GM18861 (cell line): Measurements from ENCODE around the gene KNSTRN.
A peak's percentile ranks its signal among the peaks of the same experiment; 100 is the strongest.

ENCODE experiments used
- ATAC-seq: cut with Tn5 transposase; IDR thresholded peaks from one replicate; pipeline ENCODE4 v1.9.1; 2021; ENCODE audit not compliant: unreplicated experiment

Gene KNSTRN

DNA sequence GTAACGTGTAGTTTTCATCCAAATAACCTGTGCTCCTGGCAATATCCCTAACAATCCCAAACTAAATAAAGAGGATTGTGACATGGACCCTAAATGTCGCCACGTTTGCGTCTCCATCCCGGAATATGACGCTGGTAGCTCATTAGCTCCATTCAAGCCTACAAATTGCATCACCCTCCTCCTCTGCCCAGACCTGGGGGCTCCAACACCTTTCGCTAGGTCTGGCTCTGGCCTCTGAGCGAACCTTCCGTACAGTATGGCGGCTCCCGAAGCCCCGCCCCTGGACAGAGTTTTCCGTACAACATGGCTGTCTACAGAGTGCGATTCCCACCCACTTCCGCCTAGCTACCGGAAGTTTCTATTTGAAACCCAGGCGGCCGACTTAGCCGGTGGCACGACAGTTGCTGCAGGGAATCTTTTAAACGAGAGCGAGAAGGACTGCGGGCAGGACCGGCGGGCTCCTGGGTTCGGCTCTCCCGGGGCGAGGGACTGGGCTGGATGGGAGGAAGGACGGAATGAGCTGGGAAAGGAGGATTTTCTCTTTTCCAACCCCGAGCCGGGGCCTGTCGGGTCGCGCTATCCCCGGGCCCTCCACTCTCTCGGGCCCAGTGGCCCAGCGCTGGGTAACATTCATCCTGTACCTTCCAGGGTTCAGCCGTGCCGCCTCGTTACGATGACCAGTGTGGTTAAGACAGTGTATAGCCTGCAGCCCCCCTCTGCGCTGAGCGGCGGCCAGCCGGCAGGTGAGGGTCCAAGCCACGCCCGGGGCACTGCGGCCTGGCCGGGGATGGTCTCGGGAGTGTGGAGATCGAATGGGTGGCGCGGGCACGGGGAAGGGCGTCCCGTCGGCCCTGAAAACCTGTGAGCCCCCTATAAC, at the start of gene KNSTRN:
TSS of gene KNSTRN (plus strand) at position 142 of the 877 bp plus-strand sequence. CDS start at position 257, 115 bp downstream.
- peak; percentile 92 for ATAC-seq

- no peak for ATAC-seq
Observed at GRCh38 chr15:40333922-40334492, 48.5 kb upstream of the KNSTRN start.

DNA sequence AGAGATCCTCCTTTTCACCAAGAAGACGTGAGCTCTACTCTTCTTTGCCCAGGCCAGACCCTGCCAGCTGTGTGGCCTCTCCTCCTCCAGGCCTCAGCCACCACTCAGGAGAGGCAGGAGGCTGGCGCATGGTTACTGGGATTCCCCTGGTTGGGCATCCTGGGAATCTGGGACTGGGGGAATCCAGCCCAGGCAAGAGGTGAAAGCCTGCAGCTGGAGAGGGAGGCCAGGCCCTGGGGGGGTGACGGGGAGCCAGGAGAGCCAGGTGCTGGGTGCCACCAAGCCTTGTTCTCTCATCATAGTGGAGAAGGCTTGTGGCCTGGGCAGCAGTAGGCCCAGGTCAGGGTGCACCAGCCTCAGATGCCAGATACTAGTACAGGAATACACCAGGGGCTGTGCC, 48.0 kb upstream of the KNSTRN start:
- no peak for ATAC-seq

GRCh38 chr15:40334941-40335795, 47.4 kb upstream of the KNSTRN start:
- no peak for ATAC-seq

DNA sequence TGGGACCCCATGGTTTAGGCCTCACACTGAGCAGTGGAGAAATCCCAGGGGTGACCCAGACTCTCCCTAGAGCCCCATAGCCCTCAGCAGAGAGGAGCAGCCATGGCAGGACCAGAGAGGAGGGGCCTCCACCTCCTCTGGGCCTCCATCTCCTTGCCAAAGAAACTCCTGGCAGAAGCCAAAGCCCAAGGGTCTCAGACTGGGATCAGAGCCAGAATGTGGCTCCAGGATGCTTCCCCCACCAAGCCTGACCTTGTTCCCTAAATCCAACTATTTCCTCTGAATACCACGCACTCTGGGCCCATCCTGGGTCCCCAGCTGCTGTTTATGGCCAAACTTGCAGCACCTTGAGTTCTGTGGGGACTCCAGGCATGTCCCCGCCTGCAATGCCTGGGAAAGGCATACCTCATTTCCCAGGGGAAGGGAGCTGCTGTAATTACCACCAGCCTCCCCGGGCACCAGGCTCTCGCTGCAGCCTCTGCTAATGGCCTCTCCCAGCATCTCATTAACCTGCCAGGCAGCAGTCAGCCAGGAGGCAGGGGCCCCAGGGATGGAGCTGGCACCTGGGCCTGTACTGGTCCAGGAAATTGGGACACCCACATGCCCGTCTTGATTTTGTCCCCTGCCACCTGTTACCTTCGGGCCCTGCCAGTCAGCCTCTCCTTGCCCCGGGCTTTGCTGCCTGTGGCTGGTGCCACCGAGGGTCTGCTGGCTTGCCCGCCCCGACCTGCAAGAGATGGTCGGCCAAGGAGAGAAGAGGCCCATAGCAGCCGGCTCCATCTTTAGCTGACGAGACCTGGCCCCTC, 46.4 kb upstream of the KNSTRN start:
- ATAC-seq = no peak

DNA sequence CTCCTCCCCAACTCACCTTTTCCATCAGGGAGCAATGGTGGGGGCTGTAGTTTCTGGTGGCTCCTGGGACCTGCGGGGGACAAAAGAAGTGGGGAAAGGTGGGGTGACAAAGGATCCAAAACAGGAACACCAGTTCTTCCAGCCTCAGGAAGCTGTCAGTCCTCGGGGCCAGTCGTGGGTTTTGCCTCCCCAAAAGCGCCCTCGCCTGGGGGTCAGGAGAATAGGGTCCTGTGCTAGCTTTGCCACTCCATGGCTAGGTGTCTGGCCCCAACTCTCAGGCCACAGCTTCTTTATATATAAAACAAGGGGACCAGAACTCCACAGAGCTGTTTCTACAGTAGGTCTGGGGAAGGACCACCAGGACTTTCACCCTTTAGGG, 45.8 kb upstream of the KNSTRN start:
- no peak for ATAC-seq

DNA sequence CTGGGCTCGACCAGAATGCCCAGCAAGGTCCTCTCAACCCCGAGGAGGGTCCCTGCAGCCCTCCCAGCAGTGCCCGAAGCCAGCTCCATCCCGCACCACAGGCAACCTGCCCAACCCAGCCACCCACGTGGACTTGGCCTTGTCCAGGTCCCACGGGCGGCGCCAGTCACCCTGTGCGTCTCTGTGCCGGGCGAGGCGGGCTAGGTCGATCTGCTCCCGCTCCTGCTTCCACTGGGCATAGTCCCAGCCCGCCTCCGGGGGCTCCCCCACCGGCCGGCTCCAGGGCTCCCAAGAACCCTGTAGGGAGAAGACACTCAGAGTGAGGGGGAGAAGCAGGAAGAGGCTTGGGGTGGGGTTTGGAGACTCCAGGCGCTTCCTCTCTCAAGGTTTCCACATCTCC, 44.9 kb upstream of the KNSTRN start:
- ATAC-seq = no peak

- no peak for ATAC-seq
Observed at GRCh38 chr15:40338041-40338657, 44.4 kb upstream of the KNSTRN start.

- ATAC-seq = no peak
Observed at GRCh38 chr15:40338921-40339620, 43.5 kb upstream of the KNSTRN start.

- ATAC-seq = no peak
Observed at GRCh38 chr15:40339621-40339945, 42.9 kb upstream of the KNSTRN start.

GRCh38 chr15:40340038-40340739, 42.3 kb upstream of the KNSTRN start:
- ATAC-seq = no peak

DNA sequence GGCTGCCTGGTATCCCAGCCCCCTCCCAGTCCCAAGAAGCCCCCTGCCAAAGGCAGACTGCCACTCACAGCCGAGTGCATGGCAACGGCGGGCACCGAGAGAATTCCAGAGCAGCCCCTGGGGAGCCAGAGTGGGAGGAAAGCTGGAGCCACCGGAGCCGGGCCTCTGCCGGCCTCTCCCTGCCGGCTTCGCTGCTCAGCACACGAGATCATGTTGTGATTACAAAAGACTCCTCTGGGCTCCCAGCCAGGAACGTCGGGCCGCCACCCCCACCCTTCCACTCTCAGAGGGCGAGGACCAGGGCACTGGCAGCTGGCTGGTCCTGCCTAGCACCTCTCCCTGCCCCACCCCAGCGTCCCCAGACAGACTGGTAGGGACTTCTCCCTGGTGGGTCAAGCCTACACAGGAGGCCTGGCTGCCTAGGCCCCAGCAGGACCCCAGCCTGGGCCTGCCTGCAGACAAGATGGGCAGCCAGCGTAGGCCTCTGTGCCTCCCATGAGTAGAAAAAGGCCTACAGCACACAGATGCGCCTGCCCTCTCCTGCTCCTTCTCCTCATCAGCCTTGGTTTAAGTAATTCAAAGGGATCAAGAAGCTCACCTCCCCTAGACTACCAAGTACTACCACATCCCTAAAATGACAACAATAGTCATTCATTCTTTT, 41.7 kb upstream of the KNSTRN start, which contains the start of gene CCDC9B:
TSS of gene CCDC9B (minus strand) at position 200 of the 661 bp plus-strand sequence. CDS start at position 80, 120 bp downstream.
- ATAC-seq = no peak

DNA sequence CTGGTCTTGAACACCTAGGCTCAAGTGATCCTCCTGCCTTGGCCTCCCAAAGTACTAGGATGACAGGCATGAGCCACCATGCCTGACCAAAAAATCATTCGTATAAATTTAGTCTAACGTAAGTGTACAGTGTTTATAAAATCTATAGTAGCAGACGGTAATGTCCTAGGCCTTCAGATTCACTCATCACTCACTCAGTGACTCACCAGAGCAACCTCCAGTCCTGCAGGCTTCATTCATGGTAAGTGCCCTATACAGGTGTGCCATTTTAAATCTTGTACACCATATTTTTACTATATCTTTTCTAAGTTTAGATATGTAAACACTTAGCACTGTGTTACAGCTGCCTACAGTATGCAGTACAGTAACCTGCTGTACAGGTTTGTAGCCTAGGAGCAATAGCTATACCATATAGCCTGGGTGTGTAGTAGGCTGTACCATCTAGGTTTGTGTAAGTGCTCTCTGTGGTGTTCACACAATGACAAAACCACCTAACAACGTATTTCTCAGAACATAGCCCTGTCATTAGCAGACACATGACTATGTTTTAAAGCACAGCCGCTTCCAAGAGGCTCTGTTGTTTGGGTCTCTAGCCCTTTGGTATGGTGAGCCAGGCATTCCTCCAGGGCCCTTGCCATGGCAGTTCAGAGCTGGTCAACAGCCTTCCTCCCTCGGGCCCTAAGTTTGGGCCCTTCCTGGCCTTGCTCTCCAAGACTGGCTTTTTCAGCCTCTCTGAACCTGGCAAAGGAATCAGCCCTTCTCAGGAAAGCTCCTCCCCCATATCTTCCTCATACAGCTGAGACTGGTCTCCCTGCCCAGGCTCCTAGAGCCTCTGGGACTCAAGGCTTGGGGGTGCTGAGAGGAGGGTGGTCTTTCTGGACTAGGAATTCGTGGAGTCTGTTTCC, 39.9 kb upstream of the KNSTRN start:
- ATAC-seq = no peak

DNA sequence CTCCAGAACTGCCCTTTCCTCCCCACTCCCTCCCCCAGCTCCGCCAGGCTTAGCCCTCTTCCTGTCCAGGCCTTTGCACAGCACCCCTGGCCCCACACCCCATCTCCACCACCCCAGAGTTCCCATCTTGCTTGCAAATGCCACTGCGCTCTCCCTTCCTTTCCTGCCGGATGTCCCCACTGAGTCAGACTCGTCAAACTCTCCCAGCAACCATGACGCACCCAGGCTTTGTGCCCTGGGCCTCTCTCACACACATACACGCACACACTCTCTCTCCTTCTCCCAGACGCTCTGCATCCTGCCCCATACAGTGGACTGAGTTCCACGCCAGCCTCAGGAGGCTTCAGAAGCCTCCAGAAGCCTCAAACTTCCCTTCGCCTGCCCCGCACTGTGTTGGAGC, 39.0 kb upstream of the KNSTRN start:
- no peak for ATAC-seq

DNA sequence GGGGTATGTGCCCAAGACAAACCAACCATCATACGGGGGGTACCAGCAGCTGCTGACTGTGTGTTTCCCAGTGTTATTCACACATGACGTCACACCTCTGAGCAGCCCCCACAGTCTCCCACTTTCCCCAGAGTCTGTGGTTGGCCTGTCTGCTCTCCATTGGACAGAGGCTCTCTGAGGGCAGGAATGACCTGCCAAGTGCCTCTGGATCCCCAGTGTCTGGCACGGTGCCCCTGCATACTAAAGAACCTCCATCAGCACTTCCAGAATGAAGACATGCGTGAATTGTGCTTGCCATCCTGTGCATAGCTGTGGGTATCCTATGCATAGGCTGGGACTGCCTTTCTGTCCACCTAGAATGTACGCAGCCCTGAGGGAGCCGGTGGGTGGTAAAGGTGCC, 38.3 kb upstream of the KNSTRN start:
- ATAC-seq = no peak

- ATAC-seq = no peak
Observed at GRCh38 chr15:40344631-40345120, 37.8 kb upstream of the KNSTRN start.

- no peak for ATAC-seq
Observed at GRCh38 chr15:40345225-40345866, 37.2 kb upstream of the KNSTRN start.
